ENCODE measurements around the gene SLC39A9. TPM values are rescaled to one million over a fixed set of nuclear protein-coding genes. Genes with fewer than 3 reads are reported as not detected.
A peak's percentile ranks its signal among the peaks of the same experiment; 100 is the strongest.

Gene SLC39A9
- total RNA-seq, 3 donors from 2014 or later, result 71.1 to 92.3 (median 73.8) TPM

DNA sequence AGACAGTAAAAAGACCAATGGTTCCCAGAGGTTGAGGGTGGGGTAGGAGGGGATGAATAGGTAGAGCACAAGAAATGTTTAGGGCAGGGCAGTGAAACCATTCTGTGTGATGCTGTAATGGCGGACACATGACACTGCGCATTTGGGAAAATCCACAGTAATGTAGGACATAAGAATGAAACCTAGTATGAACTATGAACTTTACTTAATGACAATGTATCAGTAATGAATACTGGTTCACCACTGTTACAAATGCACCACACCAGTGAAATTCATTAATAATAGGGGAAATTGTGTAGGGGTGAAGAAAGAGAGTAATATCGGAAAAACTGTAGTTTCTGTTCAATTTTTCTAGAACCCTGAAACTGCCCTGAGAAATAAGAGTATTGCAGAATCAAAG is 6.0 kb upstream of the SLC39A9 start:
- intact Hi-C loops (cut with DNase I; ENCODE audit: low total_unique reads), result no loop called here
- Histone ChIP-seq H3K27me3 (no peaks in the 10 kb centered on the region), H3K27ac (no peak overlapping the region), H3K9me3 (no peaks in the 10 kb centered on the region), H3K36me3 (no peaks in the 10 kb centered on the region), H3K4me3 (no peak overlapping the region), H3K4me1 (no peaks in the 10 kb centered on the region)
- DNase-seq (ENCODE audit: low spot score in 2 of 2), result no peak
- TF ChIP-seq POLR2A (IDR thresholded peaks at IDR 0.05) (no peak), POLR2AphosphoS5 (IDR thresholded peaks at IDR 0.05) (no peak)
- TF ChIP-seq, protein P1, sequence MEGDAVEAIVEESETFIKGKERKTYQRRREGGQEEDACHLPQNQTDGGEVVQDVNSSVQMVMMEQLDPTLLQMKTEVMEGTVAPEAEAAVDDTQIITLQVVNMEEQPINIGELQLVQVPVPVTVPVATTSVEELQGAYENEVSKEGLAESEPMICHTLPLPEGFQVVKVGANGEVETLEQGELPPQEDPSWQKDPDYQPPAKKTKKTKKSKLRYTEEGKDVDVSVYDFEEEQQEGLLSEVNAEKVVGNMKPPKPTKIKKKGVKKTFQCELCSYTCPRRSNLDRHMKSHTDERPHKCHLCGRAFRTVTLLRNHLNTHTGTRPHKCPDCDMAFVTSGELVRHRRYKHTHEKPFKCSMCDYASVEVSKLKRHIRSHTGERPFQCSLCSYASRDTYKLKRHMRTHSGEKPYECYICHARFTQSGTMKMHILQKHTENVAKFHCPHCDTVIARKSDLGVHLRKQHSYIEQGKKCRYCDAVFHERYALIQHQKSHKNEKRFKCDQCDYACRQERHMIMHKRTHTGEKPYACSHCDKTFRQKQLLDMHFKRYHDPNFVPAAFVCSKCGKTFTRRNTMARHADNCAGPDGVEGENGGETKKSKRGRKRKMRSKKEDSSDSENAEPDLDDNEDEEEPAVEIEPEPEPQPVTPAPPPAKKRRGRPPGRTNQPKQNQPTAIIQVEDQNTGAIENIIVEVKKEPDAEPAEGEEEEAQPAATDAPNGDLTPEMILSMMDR (IDR thresholded peaks at IDR 0.05), result no peak

GRCh38 chr14:69395929-69396328 is 2.6 kb upstream of the SLC39A9 start:
- DNase-seq (ENCODE audit: low spot score in 2 of 2), result no peak
- intact Hi-C loops (cut with DNase I; ENCODE audit: low total_unique reads), result no loop called here
- TF ChIP-seq POLR2A (IDR thresholded peaks at IDR 0.05), result no peak
- Histone ChIP-seq H3K36me3 (no peaks in the 10 kb centered on the region), H3K27me3 (no peaks in the 10 kb centered on the region), H3K27ac (no peak overlapping the region), H3K4me1 (peaks cover 0 to 5% of the 10 kb centered on the region in 2 donors), H3K9me3 (no peaks in the 10 kb centered on the region), H3K4me3 (no peak overlapping the region)

- Histone ChIP-seq H3K36me3 (no peaks in the 10 kb centered on the region), H3K27me3 (no peaks in the 10 kb centered on the region), H3K4me3 (peak overlapping the region; percentile 81 to 96 (median 91)), H3K4me1 (peaks cover 0 to 5% of the 10 kb centered on the region in 2 donors), H3K27ac (peak overlapping the region; percentile 93 to 94), H3K9me3 (no peaks in the 10 kb centered on the region)
- no peak for DNase-seq (ENCODE audit: low spot score in 2 of 2)
- peak in 1 of 3 donors; percentile 12 for TF ChIP-seq POLR2AphosphoS5 (IDR thresholded peaks at IDR 0.05)
- TF ChIP-seq, protein P1 (IDR thresholded peaks at IDR 0.05), result no peak
- TF ChIP-seq POLR2A (IDR thresholded peaks at IDR 0.05), result no peak
- intact Hi-C loops (cut with DNase I; ENCODE audit: low total_unique reads), result no loop called here
Measured at GRCh38 chr14:69398818-69399210, 322 bp downstream of the SLC39A9 start.

DNA sequence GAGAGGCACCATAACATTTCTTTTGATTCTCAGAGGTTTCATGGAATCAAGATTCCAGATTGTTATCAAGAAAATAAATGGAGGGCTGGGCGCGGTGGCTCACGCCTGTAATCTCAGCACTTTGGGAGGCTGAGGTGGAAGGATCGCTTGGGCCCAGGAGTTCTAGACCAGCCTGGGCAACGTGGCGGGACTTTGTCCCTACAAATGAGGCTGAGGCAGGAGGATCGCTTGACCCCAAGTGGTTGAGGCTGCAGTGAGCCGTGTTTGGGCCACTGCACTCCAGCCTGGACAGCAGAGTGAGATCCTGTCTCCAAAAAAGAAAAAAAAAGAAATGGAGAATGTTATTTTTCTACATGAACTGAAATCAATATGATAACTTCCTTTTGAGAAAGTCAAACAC is 1.3 kb downstream of the SLC39A9 start:
- peaks cover 0 to 5% of the 10 kb centered on the region in 2 donors for H3K4me1 ChIP-seq
- H3K36me3 ChIP-seq, result no peaks in the 10 kb centered on the region
- H3K9me3 ChIP-seq, result no peaks in the 10 kb centered on the region
- no peaks in the 10 kb centered on the region for H3K27me3 ChIP-seq
- H3K4me3 ChIP-seq, result peak overlapping the region in 2 of 3 donors; percentile 81 to 96
- intact Hi-C loops (cut with DNase I; ENCODE audit: low total_unique reads), result no loop called here
- DNase-seq (ENCODE audit: low spot score in 2 of 2), result no peak
- TF ChIP-seq, protein P1 (IDR thresholded peaks at IDR 0.05), result no peak
- TF ChIP-seq POLR2AphosphoS5 (IDR thresholded peaks at IDR 0.05) (no peak), POLR2A (IDR thresholded peaks at IDR 0.05) (no peak)
- no peak overlapping the region for H3K27ac ChIP-seq

GRCh38 chr14:69400154-69400553 is 1.7 kb downstream of the SLC39A9 start:
- Histone ChIP-seq H3K36me3 (no peaks in the 10 kb centered on the region), H3K4me3 (peak overlapping the region in 2 of 3 donors; percentile 81 to 96), H3K4me1 (peaks cover 0 to 5% of the 10 kb centered on the region in 2 donors), H3K27me3 (no peaks in the 10 kb centered on the region), H3K27ac (no peak overlapping the region), H3K9me3 (no peaks in the 10 kb centered on the region)
- TF ChIP-seq, protein P1 (IDR thresholded peaks at IDR 0.05), result no peak
- TF ChIP-seq POLR2A (IDR thresholded peaks at IDR 0.05) (no peak), POLR2AphosphoS5 (IDR thresholded peaks at IDR 0.05) (no peak)
- no peak for DNase-seq (ENCODE audit: low spot score in 2 of 2)
- intact Hi-C loops (cut with DNase I; ENCODE audit: low total_unique reads), result no loop called here

- no peak for DNase-seq (ENCODE audit: low spot score in 2 of 2)
- Histone ChIP-seq H3K9me3 (no peaks in the 10 kb centered on the region), H3K27ac (no peak overlapping the region), H3K4me1 (peaks cover 0 to 5% of the 10 kb centered on the region in 2 donors), H3K27me3 (no peaks in the 10 kb centered on the region), H3K4me3 (no peak overlapping the region), H3K36me3 (no peaks in the 10 kb centered on the region)
- TF ChIP-seq POLR2AphosphoS5 (IDR thresholded peaks at IDR 0.05), result no peak
- TF ChIP-seq, protein P1 (IDR thresholded peaks at IDR 0.05), result no peak
- no peak for TF ChIP-seq POLR2A (IDR thresholded peaks at IDR 0.05)
- intact Hi-C loops (cut with DNase I; ENCODE audit: low total_unique reads), result no loop called here
Measured at GRCh38 chr14:69401841-69402240, 3.3 kb downstream of the SLC39A9 start.
